KOPT-K1 (cell line): Measurements from ENCODE around the gene OR2Y1.
"Not testable (repeated sequence)": the region's sequence is repeated elsewhere in the genome, so short reads cannot be mapped to it uniquely, and the experiment has no call there.

ENCODE experiments used
- H3K27ac ChIP-seq: fragments of 200-600 bp; sonication (generic); 2 replicates; pipeline ENCODE4 v1.5.1; 2016; ENCODE audit warnings: antibody characterized with exemption, mild to moderate bottlenecking, low read depth, low read length; ENCODE audit not compliant: poor library complexity, severe bottlenecking
- H3K36me3 ChIP-seq: fragments of 200-600 bp; sonication (generic); 2 replicates; pipeline ENCODE4 v1.5.1; 2017; ENCODE audit warnings: antibody characterized with exemption, mild to moderate bottlenecking, low read length, moderate library complexity; ENCODE audit not compliant: insufficient read depth
- H3K9me3 ChIP-seq: fragments of 200-600 bp; sonication (generic); 2 replicates; pipeline ENCODE4 v1.5.1; 2017; ENCODE audit warnings: antibody characterized with exemption, low read length, mild to moderate bottlenecking; ENCODE audit not compliant: insufficient read depth, poor library complexity, severe bottlenecking

OR2Y1 gene, protein sequence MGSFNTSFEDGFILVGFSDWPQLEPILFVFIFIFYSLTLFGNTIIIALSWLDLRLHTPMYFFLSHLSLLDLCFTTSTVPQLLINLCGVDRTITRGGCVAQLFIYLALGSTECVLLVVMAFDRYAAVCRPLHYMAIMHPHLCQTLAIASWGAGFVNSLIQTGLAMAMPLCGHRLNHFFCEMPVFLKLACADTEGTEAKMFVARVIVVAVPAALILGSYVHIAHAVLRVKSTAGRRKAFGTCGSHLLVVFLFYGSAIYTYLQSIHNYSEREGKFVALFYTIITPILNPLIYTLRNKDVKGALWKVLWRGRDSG

DNA sequence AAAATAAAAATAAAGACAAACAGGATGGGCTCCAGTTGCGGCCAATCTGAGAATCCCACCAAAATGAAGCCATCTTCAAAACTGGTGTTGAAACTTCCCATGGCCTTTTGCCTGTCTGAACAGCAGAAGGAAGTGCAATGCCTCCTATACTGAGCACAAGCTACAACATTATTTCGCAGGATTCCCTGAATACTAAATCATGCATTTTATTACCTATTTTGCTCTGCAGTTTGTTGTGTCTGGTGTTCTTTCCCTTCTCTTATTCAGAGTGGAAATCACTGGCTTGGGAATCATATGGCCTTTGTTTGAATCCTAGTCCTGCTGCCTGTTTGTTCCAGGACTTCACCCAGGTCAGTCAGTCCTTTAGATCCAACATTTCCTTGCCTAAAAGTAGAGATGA, at the start of gene OR2Y1:
OR2Y1 (minus strand) TSS at position 101 of the 400 bp plus-strand sequence; CDS start at position 101, 0 bp downstream.
- H3K27ac ChIP-seq, result no peak within 1 kb of the TSS
- H3K9me3 ChIP-seq, result peaks cover 4% of the 10 kb centered on the region
- no peaks in the 10 kb centered on the region for H3K36me3 ChIP-seq

DNA sequence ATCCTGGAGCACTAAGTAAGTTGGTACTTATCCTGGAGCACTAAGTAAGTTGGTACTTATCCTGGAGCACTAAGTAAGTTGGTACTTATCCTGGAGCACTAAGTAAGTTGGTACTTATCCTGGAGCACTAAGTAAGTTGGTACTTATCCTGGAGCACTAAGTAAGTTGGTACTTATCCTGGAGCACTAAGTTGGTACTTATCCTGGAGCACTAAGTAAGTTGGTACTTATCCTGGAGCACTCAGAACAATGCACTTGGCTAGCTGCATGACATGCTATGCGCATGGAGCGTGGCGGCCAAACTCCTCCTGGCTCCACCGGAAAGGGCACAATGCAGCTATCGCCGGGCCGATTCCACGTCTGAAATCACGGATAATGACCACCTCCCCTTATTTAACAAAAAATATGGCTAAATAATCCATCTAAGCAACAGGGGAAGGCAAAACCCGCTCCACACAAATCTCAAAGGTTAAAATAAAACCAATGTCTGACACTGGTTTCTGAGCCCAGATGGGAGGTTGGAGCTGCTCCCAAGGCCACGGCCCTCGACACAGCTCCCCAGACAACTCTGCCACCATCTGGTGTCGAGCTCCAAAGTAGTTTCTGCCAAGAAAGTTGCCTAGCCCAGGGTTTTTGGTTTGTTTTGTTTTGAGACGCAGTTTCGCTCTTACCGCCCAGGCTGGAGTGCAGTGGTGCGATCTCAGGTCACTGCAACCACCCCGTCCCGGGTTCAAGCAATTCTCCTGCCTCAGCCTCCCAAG, 49.0 kb upstream of the OR2Y1 start:
- not testable (repeated sequence) for H3K27ac ChIP-seq, H3K9me3 ChIP-seq
- H3K36me3 ChIP-seq, result peaks cover 71% of the 10 kb centered on the region

DNA sequence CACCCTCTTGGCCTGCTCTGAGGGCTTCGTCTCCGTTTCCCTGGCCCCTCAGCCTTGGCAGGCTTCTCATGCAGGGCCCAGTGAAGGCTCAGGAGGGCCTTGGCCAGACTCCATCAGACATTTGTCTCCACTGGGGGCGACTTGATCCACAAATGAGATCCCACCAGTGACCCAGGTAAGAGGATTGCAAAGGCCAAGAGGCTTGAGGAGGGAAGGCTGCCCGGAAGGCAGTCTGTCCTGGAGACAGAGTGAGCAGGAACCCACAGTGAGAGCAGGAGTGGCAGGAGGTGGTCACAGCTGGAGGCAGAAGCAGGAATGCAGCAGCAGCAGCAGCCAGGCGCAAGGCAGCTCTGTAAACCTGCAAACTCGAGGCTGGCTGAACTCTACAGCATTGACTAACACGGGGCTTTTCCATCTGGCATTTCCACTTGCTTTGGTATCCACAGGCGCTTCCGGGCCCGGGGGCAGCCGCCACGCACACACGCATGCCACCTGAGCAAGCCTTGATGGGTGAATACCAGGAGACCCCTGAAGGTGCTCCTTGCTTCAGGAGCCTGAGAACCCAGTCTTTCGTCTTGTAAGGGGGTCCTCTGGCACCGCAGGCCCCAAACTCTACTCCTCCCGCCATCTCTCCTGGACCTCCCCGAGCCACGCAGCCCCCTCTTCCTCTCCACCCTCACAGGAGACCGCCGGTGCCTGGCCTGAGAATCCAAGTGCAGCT, 48.0 kb upstream of the OR2Y1 start:
- H3K36me3 ChIP-seq, result peaks cover 61% of the 10 kb centered on the region
- no peaks in the 10 kb centered on the region for H3K9me3 ChIP-seq
- H3K27ac ChIP-seq, result no peak overlapping the region

DNA sequence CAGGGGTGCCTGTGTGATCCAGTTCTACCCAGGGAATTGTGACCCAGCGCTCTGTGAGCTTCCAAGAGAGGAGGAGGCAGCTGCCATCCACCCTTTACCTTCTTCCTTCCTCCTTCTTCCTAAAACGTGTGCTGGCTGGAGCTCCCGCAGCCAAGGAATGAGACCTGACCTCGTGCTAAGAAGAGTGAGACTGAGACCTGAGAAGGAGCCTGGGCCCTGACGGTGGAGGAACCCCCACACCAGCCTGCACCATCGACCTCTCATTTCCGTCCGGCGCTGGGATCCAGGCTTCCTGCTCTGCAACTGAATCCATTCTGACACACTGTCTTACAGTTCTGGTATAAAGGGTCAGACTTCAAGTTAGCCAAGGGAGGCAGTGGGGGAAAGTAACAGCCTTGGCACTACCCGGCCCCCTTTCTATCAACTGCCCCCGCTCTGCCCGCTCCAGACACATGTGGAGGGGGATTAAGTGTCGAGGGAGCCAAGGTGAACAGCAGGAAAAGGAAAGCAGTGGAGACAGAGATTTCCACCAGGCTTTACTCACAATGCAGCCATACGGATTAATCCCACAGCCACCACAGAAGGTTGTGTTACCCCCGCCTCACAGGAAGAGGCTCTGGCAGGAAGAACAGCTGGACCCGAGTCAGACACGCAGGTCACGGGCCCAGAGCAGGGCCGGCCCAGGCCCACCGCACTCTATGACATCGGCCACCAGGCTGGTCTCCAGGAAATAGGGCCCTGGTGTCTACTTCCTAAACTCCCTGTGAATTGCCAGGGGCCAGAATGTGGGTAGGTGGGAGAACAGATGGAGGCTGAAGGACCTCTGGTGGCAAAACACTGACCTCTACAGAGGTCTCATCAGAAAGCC, 46.9 kb upstream of the OR2Y1 start:
- H3K9me3 ChIP-seq, result no peaks in the 10 kb centered on the region
- H3K27ac ChIP-seq, result no peak overlapping the region
- H3K36me3 ChIP-seq, result peaks cover 50% of the 10 kb centered on the region

DNA sequence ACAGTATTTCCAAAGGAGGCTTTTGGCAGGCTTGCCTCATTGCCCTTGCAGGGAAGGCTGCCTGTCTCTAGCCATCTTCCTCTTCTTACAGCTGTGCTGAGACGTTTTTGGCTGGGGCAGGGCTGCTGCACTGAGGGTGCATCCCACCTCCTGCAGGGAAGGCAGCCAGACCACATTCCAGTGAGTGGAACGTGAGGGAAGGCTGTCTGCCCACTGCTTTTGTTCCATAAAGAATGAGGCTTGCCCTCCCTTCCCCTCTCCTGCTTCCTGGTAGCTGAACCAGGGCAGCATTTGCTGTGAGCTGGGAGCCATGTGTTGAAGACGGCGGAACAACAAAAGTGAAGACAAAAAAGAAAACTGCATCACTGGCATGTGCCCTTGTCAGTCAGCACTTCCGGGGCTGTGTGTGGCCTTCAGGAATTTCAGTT, 46.0 kb upstream of the OR2Y1 start:
- Histone ChIP-seq H3K9me3 (no peaks in the 10 kb centered on the region), H3K36me3 (peaks cover 41% of the 10 kb centered on the region), H3K27ac (no peak overlapping the region)

DNA sequence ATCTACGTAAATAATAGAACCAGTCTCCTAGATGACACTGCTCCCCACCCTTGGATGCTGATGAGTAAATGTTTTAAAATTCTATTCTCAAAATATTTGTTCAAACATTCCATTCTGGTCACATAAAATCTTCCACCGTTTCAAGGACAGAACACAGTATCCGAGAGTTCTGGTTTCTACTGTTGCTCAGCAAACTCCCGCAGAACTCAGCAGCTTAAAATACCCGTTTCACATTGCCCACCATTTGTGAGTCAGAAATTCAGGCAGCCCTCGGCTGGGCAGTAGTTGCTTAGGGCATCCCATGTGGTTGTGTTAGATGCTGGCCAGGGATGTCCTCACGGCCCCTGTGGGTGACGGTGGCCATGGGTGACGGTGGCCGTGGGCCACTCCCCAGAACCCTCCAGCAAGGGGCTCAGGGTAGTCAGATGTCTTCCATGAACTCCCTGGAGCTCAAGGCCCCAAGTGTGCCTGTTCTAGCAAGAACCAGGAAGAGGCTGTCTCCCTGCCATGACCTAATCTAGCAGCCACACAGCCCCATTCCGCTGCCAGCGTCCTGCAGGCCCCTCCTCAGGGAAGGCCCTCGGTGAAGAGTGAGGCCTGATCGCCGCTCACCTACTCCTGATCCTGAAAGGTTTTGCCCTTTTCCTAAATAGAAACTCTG, 45.4 kb upstream of the OR2Y1 start:
- Histone ChIP-seq H3K36me3 (peaks cover 35% of the 10 kb centered on the region), H3K27ac (no peak overlapping the region)

DNA sequence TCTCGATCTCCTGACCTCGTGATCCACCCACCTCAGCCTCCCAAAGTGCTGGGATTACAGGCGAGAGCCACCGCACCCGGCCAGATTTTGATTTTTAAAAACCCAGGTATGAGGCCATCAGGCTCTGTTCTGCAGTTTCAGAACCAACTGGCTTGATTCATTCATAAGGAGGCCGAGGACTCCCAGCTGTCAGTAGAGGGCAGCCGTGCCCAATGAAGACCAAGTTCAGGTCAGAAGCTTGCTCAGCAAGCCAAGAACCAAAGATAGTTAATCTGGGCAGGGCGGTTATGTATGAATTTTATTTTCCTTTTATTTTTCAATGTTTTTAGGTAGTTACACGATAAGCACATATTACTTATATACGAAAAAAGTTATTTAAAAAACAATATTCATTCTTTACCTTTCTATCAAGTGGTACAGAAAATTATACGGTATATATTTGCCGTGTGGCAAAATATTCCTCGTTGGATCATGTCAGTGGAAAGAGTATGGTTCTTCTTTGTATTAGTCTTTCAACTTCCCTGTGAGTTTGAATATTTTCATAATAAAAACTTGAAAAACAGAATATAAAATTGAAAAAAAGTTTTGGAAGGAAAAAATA, 44.7 kb upstream of the OR2Y1 start:
- peaks cover 29% of the 10 kb centered on the region; the same call in 1 of the 2 replicates for H3K36me3 ChIP-seq
- H3K9me3 ChIP-seq, result no peaks in the 10 kb centered on the region
- no peak overlapping the region for H3K27ac ChIP-seq

More for the DNA sequence above, 45.4 kb upstream of the OR2Y1 start:
- H3K9me3 ChIP-seq, result no peaks in the 10 kb centered on the region

DNA sequence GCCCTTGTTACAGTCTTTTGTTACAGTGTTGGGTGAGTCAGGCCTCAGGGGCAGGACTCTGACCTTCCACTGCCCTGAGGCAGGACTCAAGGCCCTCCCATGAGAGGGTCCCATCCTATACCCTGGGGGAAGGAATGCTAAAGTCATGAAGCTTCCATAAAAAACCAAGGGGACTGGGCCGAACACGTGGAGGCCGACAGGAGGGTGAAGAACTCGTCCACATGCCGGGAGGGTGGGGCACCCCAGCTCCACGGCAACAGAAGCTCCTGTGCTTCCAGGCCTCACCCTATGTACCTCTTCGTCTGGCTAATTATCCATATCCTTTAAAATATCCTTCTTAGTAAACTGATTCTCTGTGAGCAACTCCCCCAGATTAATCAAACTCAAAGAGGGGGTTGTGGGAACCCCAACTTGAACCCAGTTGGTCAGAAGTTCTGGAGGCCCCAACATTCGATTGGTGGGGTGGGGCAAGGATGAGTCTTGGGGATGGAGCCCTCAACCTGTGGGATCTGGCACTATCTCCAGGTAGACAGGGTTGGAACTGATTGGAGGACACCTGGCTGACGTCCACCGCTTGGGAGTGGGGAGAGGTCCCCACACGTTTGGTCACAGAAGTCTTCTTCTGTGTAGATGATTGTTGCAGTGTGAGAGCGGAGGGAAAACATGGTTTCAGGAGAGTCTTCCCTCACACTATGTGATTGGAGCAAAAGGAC, 43.6 kb upstream of the OR2Y1 start:
- Histone ChIP-seq H3K27ac (no peak overlapping the region), H3K36me3 (peaks cover 18% of the 10 kb centered on the region; the same call in 1 of the 2 replicates), H3K9me3 (no peaks in the 10 kb centered on the region)

DNA sequence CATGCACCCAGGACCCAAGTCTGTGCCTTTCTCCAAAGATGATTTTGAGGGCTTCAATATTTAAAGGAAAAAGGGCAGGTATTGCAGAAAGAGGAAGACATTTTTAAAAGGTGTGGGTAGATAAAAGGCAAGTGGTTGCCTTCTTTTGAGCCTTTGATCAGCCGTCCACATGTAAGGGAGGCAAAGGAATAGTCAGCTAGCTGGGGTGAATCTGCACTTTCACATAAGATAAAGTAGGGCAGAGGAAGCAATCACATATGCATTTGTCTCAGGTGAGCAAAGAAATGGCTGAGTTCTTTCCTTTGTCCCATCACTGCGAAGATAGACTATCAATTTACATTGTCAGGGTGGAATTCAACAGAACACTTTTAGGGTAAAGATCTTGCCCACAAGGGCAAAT, 42.9 kb upstream of the OR2Y1 start:
- Histone ChIP-seq H3K36me3 (peaks cover 10% of the 10 kb centered on the region; the same call in 1 of the 2 replicates), H3K27ac (no peak overlapping the region), H3K9me3 (no peaks in the 10 kb centered on the region)

DNA sequence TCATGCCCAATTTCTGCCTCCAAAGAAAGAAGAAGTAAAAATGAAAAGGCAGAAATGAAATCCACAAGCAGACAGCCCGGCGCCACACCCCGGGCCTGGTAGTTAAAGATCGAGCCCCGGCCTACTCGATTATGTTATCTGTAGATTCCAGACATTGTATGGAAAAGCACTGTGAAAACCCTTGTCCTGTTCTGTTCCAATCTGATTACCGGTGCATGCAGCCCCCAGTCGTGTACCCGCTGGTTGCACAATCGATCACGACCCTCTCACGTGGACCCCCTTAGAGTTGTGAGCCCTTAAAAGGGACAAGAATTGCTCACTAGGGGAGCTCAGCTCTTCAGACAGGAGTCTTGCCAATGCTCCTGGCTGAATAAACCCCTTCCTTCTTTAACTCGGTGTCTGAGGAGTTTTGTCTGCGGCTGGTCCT, 42.1 kb upstream of the OR2Y1 start:
- H3K9me3 ChIP-seq, H3K36me3 ChIP-seq, H3K27ac ChIP-seq: not testable (repeated sequence)

DNA sequence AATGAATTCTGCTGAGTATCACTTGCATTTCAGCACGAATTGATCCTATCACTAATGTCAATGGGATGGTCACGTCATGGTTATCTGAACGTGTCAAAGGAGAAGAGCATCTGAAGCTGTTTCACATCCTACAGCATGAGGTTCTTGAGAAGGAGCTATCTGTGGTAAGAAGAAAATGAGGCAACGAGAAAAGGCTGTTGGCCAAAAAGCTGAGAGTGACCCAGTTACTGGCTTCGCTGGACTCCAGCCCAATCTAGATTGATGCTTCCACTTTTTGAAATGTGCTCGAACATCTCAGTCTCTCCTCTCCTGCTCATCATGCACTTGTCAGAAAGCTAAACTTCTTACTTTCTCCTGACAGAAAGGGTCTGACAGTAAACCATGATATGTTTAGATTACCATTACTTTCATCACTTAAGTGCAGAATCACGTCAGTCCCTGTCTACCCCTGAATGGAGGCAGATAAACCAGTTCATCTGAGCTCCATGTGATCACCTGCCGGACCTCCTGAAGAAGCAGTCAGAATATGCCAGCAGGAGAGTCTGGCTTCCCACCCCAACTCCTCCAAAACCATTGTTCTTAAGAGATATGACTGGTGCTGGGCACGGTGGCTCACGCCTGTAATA, 40.2 kb upstream of the OR2Y1 start:
- H3K36me3 ChIP-seq, result no peaks in the 10 kb centered on the region
- H3K27ac ChIP-seq, result no peak overlapping the region
- H3K9me3 ChIP-seq, result no peaks in the 10 kb centered on the region

DNA sequence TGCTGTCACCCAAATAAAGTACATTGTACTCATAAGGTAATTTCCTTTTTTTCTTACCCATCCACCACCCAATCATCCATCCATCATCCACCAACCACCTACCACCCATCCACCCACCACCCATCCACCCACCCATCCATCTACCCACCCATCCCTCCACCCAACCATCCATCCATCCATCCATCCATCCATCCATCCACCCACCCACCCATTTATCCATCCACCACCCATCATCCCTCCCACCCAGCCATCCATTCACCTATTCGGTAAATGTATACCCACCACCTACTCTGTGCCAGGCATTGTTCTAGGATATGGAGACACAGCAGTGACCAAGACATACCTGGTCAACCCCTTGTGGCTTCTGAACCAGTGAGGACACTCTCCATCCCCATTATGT, 37.6 kb upstream of the OR2Y1 start:
- Histone ChIP-seq H3K36me3 (no peaks in the 10 kb centered on the region), H3K27ac (no peak overlapping the region), H3K9me3 (no peaks in the 10 kb centered on the region)

DNA sequence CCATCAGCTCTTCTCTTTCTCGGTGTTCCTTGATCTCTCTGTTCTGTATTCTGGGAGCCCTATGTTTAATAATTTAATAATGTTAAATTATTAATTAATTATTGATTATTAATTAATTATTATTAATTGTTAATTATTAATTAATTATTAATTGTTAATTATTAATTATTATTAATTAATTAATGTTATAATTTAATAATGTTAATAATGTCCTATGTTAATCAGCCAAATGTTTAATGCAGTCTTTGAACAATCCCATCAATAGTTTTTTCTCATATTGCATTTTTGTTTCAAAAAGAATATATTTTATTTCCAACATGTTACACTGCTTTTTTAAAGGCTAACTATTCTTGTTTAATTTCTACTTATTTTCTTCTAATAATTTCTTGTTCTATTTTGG, 36.5 kb upstream of the OR2Y1 start:
- H3K9me3 ChIP-seq, result peaks cover 7% of the 10 kb centered on the region
- H3K27ac ChIP-seq, result no peak overlapping the region
- H3K36me3 ChIP-seq, result no peaks in the 10 kb centered on the region
